CD4-positive, alpha-beta T cell (primary cell): ENCODE measurements around the gene C1QA. TPM values are rescaled to one million over a fixed set of nuclear protein-coding genes. Genes with fewer than 3 reads are reported as not detected.

Experiments used
- ATAC-seq: fragments of 200-7000 bp; cut with Tn5 transposase; one replicate; pipeline ENCODE4 v1.10.0; 2022; ENCODE audit warnings: mild to moderate bottlenecking; ENCODE audit not compliant: poor library complexity
- CTCF ChIA-PET: fragments of 350-600 bp; sonication (Branson Sonifier 250); formaldehyde crosslinking; loops from one replicate; lab custom pipeline; 2021; ENCODE audit warnings: antibody characterized with exemption, inconsistent platforms; lab: Charles Lee
- POLR2A ChIA-PET: fragments of 350-600 bp; sonication (Branson Sonifier 250); formaldehyde crosslinking; loops from one replicate; lab custom pipeline; 2021; ENCODE audit warnings: antibody characterized with exemption, inconsistent platforms; lab: Charles Lee
- DNase-seq, 14 experiments: peaks; one replicate each; pipeline ENCODE4 v3.0.0-alpha.2; 2013 to 2020; ENCODE audit warnings: mixed read lengths in 2 of 14
- H3K27ac ChIP-seq, 2 donors: one replicate each; pipeline versions ENCODE4 v1.5.1 to v1.7.0; 2013; ENCODE audit warnings: low read length in 2 of 2, low read depth in 1 of 2, mild to moderate bottlenecking in 1 of 2
- H3K27me3 ChIP-seq, 2 experiments: 1 replicate in 1 of 2; 2 replicates in 1 of 2; pipeline versions ENCODE4 v1.6.1 to v1.7.0; 2013; ENCODE audit warnings: low read length in 2 of 2, control low read depth in 1 of 2, mild to moderate bottlenecking in 1 of 2, moderate library complexity in 1 of 2; ENCODE audit not compliant: insufficient read depth in 2 of 2, control insufficient read depth in 1 of 2
- H3K36me3 ChIP-seq: one replicate; pipeline ENCODE4 v1.6.1; 2013; ENCODE audit warnings: low read length, control low read depth; ENCODE audit not compliant: insufficient read depth
- H3K4me1 ChIP-seq: one replicate; pipeline ENCODE4 v1.6.1; 2013; ENCODE audit warnings: low read length, control low read depth; ENCODE audit not compliant: insufficient read depth
- H3K4me3 ChIP-seq: one replicate; pipeline ENCODE4 v1.5.1; 2013; ENCODE audit warnings: mild to moderate bottlenecking, low read length, moderate library complexity
- H3K9me3 ChIP-seq, 2 experiments: 1 replicate in 1 of 2; 2 replicates in 1 of 2; pipeline versions ENCODE4 v1.6.1 to v1.7.0; 2013; ENCODE audit warnings: low read length in 2 of 2, mild to moderate bottlenecking in 2 of 2, control low read depth in 1 of 2, moderate library complexity in 1 of 2; ENCODE audit not compliant: control insufficient read depth in 1 of 2, insufficient read depth in 1 of 2
- H3K27ac Mint-ChIP-seq: one replicate; pipeline ENCODE4 v1.8.0; 2020; ENCODE audit warnings: mixed read lengths
- H3K27me3 Mint-ChIP-seq: one replicate; pipeline ENCODE4 v1.8.0; 2021; ENCODE audit warnings: mixed read lengths
- H3K36me3 Mint-ChIP-seq: one replicate; pipeline ENCODE4 v1.8.0; 2021; ENCODE audit warnings: low read depth, mixed read lengths
- H3K4me1 Mint-ChIP-seq: one replicate; pipeline ENCODE4 v1.8.0; 2021; ENCODE audit warnings: low read depth, mixed read lengths
- H3K4me3 Mint-ChIP-seq: one replicate; pipeline ENCODE4 v1.8.0; 2020; ENCODE audit warnings: mild to moderate bottlenecking, mixed read lengths
- H3K9me3 Mint-ChIP-seq: one replicate; pipeline ENCODE4 v1.8.0; 2020; ENCODE audit warnings: mixed read lengths
- intact Hi-C, 2 experiments: fragments of 100-400 bp; cut with DNase I in 1 of 2; cut with micrococcal nuclease in 1 of 2; formaldehyde crosslinking; loops; one replicate each; pipeline versions ENCODE4 v1.15.1 to v1.9.0; 2023 to 2025; cut with DNase I, micrococcal nuclease
- total RNA-seq, 174 experiments: library from RNA in 2 of 174; stranded (reverse) in 2 of 174; gene quantifications; one replicate each; pipeline ENCODE4 v1.2.3 and lab custom pipeline; 2021 to 2026
- TF ChIP-seq, protein P1 (sequence below): fragments of 200-600 bp; IDR thresholded peaks from one replicate; pipeline ENCODE4 v1.8.0; 2022; ENCODE audit warnings: antibody characterized with exemption, mild to moderate bottlenecking

The C1QA gene
- total RNA-seq, 2 experiments from 2014 or later, result not detected

DNA sequence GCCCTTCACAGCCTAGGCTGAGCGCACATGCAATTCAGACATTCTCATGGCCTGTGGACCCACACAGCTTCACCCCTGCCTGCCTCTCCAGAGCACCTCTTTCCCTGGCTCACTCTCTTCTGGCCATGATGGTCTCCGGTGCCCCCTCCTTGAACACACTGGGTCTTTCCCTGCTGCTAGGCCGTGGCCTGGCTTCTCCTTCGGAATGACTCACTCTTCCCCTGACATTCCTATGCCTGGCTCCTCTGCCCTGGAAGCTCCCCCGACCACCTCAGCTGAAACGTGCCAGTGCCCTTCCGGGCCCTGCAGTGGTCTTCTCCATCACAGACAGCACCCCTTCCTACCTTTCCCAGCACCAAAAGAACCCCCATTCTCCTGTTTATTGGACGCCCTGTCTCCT is 44.9 kb upstream of the C1QA start:
- no peak for DNase-seq
- Mint-ChIP-seq H3K4me1 (no peaks in the 10 kb centered on the region), H3K9me3 (no peaks in the 10 kb centered on the region), H3K36me3 (no peaks in the 10 kb centered on the region), H3K27me3 (peaks cover 43% of the 10 kb centered on the region), H3K27ac (no peak overlapping the region), H3K4me3 (no peak overlapping the region)
- H3K9me3 ChIP-seq, result peaks cover 0 to 6% of the 10 kb centered on the region in 2 experiments
- H3K27me3 ChIP-seq, result peaks cover 0 to 10% of the 10 kb centered on the region in 2 experiments
- H3K27ac ChIP-seq, result no peak overlapping the region
- TF ChIP-seq, protein P1, sequence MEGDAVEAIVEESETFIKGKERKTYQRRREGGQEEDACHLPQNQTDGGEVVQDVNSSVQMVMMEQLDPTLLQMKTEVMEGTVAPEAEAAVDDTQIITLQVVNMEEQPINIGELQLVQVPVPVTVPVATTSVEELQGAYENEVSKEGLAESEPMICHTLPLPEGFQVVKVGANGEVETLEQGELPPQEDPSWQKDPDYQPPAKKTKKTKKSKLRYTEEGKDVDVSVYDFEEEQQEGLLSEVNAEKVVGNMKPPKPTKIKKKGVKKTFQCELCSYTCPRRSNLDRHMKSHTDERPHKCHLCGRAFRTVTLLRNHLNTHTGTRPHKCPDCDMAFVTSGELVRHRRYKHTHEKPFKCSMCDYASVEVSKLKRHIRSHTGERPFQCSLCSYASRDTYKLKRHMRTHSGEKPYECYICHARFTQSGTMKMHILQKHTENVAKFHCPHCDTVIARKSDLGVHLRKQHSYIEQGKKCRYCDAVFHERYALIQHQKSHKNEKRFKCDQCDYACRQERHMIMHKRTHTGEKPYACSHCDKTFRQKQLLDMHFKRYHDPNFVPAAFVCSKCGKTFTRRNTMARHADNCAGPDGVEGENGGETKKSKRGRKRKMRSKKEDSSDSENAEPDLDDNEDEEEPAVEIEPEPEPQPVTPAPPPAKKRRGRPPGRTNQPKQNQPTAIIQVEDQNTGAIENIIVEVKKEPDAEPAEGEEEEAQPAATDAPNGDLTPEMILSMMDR, result no peak
- intact Hi-C loops, result no loop called here
- H3K4me1 ChIP-seq, result no peaks in the 10 kb centered on the region
- CTCF ChIA-PET, result no interaction called here
- no peak for ATAC-seq
- no peak overlapping the region for H3K4me3 ChIP-seq
- POLR2A ChIA-PET, result no interaction called here
- H3K36me3 ChIP-seq, result no peaks in the 10 kb centered on the region

DNA sequence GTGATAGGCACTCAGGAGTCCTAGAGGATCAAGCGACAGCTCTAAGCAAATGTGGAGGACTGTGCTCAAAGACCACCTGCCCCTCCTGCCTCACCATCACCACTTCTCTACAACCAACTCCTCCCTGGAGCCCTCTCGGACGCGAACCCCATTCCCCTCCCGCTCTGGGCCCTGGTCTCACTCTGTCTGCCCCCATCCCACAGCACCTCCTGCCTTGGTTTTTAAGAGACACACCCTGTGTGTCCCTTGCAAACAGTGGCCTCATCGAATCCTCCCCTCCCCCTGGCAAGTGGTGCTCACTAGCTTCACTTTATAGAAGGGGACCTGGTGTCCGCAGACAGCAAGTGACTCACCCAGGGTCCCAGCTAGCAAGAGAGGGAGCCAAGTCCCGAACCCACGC is 44.4 kb upstream of the C1QA start:
- no peaks in the 10 kb centered on the region for H3K9me3 Mint-ChIP-seq
- TF ChIP-seq, protein P1, result no peak
- no peak for ATAC-seq
- ChIA-PET POLR2A (no interaction called here), CTCF (no interaction called here)
- no peak overlapping the region for H3K27ac ChIP-seq
- H3K9me3 ChIP-seq, result peaks cover 0 to 6% of the 10 kb centered on the region in 2 experiments
- no peak for DNase-seq
- no peak overlapping the region for H3K4me3 ChIP-seq
- H3K4me3 Mint-ChIP-seq, result no peak overlapping the region
- no peak overlapping the region for H3K27ac Mint-ChIP-seq
- no peaks in the 10 kb centered on the region for H3K36me3 ChIP-seq
- H3K4me1 ChIP-seq, result no peaks in the 10 kb centered on the region
- peaks cover 0 to 10% of the 10 kb centered on the region in 2 experiments for H3K27me3 ChIP-seq
- H3K27me3 Mint-ChIP-seq, result peaks cover 40% of the 10 kb centered on the region
- no peaks in the 10 kb centered on the region for H3K36me3 Mint-ChIP-seq
- intact Hi-C loops, result no loop called here
- H3K4me1 Mint-ChIP-seq, result no peaks in the 10 kb centered on the region

DNA sequence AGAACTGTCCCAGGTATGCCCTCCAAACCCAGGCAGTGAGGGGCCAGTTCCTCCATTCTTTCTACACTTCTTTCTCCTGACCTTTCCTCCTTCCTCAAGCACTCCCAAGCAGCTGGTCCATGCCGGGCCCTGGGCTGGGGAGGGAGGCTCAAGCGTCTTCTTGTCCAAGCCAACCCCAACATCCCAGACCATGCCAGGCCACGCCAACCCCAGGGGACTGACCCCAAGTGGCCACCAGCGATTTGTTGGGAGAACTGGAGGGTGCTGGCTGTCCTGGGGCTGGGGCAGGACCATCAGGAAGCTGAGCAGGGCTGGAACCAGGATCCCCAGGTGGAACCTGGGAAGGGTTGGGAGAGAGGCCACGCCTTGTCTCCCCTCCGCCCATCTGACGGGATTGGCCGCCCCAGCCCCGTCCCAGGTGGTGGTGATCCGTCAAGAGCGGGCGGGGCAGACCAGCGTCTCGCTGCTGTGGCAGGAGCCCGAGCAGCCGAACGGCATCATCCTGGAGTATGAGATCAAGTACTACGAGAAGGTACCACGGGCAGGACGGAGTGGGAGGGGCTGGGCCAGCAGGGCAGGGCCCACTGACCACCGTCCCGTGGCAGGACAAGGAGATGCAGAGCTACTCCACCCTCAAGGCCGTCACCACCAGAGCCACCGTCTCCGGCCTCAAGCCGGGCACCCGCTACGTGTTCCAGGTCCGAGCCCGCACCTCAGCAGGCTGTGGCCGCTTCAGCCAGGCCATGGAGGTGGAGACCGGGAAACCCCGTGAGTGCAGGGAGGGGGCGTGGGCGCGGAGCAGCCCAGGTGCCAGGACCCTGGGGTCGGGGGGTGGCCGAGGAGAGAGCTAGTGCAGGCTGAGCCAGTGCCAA is 43.3 kb upstream of the C1QA start:
- TF ChIP-seq, protein P1, result no peak
- CTCF ChIA-PET, result no interaction called here
- no peak for ATAC-seq
- H3K27ac ChIP-seq, result no peak overlapping the region
- Mint-ChIP-seq H3K4me3 (no peak overlapping the region), H3K27me3 (peaks cover 39% of the 10 kb centered on the region), H3K9me3 (no peaks in the 10 kb centered on the region), H3K36me3 (no peaks in the 10 kb centered on the region), H3K27ac (no peak overlapping the region), H3K4me1 (no peaks in the 10 kb centered on the region)
- peaks cover 4 to 10% of the 10 kb centered on the region in 2 experiments for H3K27me3 ChIP-seq
- H3K36me3 ChIP-seq, result no peaks in the 10 kb centered on the region
- H3K4me3 ChIP-seq, result no peak overlapping the region
- H3K9me3 ChIP-seq, result peaks cover 0 to 6% of the 10 kb centered on the region in 2 experiments
- POLR2A ChIA-PET, result no interaction called here
- no peak for DNase-seq
- H3K4me1 ChIP-seq, result no peaks in the 10 kb centered on the region
- intact Hi-C loops, result no loop called here
